Upper lobe of left lung (tissue), 4 donors: Measurements from ENCODE around the gene GGNBP2.

ENCODE experiments used
- CTCF ChIP-seq, 6 experiments: fragments of 450-650 bp in 4 of 6; fragments of 200-600 bp in 2 of 6; sonication (generic) in 2 of 6; IDR thresholded peaks; one replicate each; pipeline ENCODE4 v1.5.1; 2016 to 2019; ENCODE audit warnings: antibody characterized with exemption in 6 of 6
- POLR2A ChIP-seq, 4 donors: fragments of 450-650 bp; IDR thresholded peaks; one replicate each; pipeline ENCODE4 v1.5.1; 2016 to 2017; ENCODE audit warnings: antibody characterized with exemption in 4 of 4, mild to moderate bottlenecking in 2 of 4
- POLR2AphosphoS5 ChIP-seq, 2 donors: sonication (generic); formaldehyde crosslinking; IDR thresholded peaks; one replicate each; pipeline ENCODE4 v1.5.1; 2017; ENCODE audit warnings: antibody characterized with exemption in 2 of 2

- TF ChIP-seq CTCF (IDR thresholded peaks at IDR 0.05): no peak
- no peak for TF ChIP-seq POLR2AphosphoS5 (IDR thresholded peaks at IDR 0.05)
- TF ChIP-seq POLR2A (IDR thresholded peaks at IDR 0.05): no peak
These were observed 30.3 kb downstream of the GGNBP2 start for GRCh38 chr17:36575028-36575427.
